Naive thymus-derived CD8-positive, alpha-beta T cell (primary cell): ENCODE measurements around the gene CDKN2C. TPM values are rescaled to one million over a fixed set of nuclear protein-coding genes. Genes with fewer than 3 reads are reported as not detected.
"Not testable (repeated sequence)": the region's sequence is repeated elsewhere in the genome, so short reads cannot be mapped to it uniquely, and the experiment has no call there.

Experiments
- ATAC-seq, 2 donors: fragments of 150-1000 bp; cut with Tn5 transposase in 1 of 2; sonication (Bioruptor Pico), chemical (Tn5 transposase) in 1 of 2; 1 replicate in 1 of 2; 2 replicates in 1 of 2; pipeline ENCODE4 v1.10.0; 2021; ENCODE audit warnings: mild to moderate bottlenecking in 2 of 2, moderate library complexity in 2 of 2
- POLR2A ChIA-PET: fragments of 350-600 bp; sonication (Branson Sonifier 250); formaldehyde crosslinking; loops from one replicate; lab custom pipeline; 2021; ENCODE audit warnings: antibody characterized with exemption; lab: Charles Lee
- DNase-seq, 10 donors: peaks; one replicate each; pipeline versions ENCODE4 v3.0.0 to v3.0.0-alpha.2; 2020 to 2022
- H3K27ac Mint-ChIP-seq, 10 donors: one replicate each; pipeline ENCODE4 v1.8.0; 2020 to 2022; ENCODE audit warnings: mild to moderate bottlenecking in 10 of 10, mixed read lengths in 10 of 10, moderate library complexity in 4 of 10, inconsistent platforms in 1 of 10
- H3K27me3 Mint-ChIP-seq, 5 donors: one replicate each; pipeline ENCODE4 v1.8.0; 2021 to 2022; ENCODE audit warnings: mixed read lengths in 5 of 5
- H3K36me3 Mint-ChIP-seq, 3 donors: one replicate each; pipeline ENCODE4 v1.8.0; 2020 to 2022; ENCODE audit warnings: mixed read lengths in 3 of 3, mild to moderate bottlenecking in 2 of 3, inconsistent platforms in 1 of 3
- H3K4me1 Mint-ChIP-seq, 4 donors: one replicate each; pipeline ENCODE4 v1.8.0; 2021 to 2022; ENCODE audit warnings: mixed read lengths in 4 of 4
- H3K4me3 Mint-ChIP-seq, 10 donors: one replicate each; pipeline ENCODE4 v1.8.0; 2020 to 2022; ENCODE audit warnings: mild to moderate bottlenecking in 10 of 10, mixed read lengths in 10 of 10, moderate library complexity in 6 of 10, inconsistent platforms in 1 of 10
- H3K9me3 Mint-ChIP-seq, 9 donors: one replicate each; pipeline ENCODE4 v1.8.0; 2020 to 2022; ENCODE audit warnings: mixed read lengths in 9 of 9, mild to moderate bottlenecking in 3 of 9, inconsistent platforms in 1 of 9, moderate library complexity in 1 of 9
- polyA plus RNA-seq, 3 donors: library from polyadenylated mRNA; unstranded; fragments of 300-500 nt; fragmentation: Illumina TruSeq; gene quantifications; one replicate each; pipeline ENCODE4 v1.2.3, GENCODE V29; 2021
- total RNA-seq, 8 experiments: library from RNA in 2 of 8; stranded (reverse) in 2 of 8; gene quantifications; one replicate each; pipeline ENCODE4 v1.2.3 and lab custom pipeline; 2021 to 2026

Gene CDKN2C
- total RNA-seq (1 to 10 TPM; 4.0 to 4.7 TPM), polyA plus RNA-seq (1 to 10 TPM; 3.9 to 6.6 (median 6.0) TPM), total RNA-seq (lab: John Stamatoyannopoulos, UW) (0.97 to 4.4 (median 2.1) reads per million in 6 experiments)

DNA sequence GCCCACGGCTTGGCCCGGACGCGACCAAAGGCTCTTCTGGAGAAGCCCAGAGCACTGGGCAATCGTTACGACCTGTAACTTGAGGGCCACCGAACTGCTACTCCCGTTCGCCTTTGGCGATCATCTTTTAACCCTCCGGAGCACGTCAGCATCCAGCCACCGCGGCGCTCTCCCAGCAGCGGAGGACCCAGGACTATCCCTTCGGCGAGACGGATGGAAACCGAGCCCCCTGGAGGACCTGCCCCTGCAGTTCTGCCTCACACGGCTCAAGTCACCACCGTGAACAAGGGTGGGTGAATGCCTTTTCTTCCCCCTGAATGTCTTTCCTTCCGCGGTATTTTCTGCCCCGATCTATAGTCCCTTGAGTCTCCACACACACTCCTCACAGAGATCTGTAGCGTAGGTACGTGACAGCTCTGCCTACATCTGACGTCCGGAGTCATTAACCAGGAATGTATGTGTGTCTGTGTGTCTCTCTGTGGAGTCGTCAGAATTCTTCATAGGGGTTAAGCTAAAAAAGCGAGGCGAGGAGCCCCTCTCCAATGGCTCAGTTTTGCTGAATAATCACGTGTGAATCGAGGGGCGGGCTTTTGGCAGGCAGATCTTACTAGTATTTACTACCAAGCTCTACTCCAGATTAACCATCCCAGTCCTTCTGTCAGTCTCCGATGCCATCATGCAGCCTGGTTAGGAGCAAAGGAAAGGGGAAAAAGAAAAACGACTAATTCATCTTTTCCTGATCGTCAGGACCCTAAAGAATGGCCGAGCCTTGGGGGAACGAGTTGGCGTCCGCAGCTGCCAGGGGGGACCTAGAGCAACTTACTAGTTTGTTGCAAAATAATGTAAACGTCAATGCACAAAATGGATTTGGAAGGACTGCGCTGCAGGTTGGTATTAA lies at the start of gene CDKN2C:
Gene CDKN2C (plus strand): TSS at position 635 of the 898 bp plus-strand sequence. CDS start 124 bp downstream, at position 759.
- DNase-seq (peak; percentile 17 to 76 (median 49)), ATAC-seq (peak; percentile 27 to 33)
- POLR2A ChIA-PET, result interaction anchor here (2.7 to 4.0 kb wide), 3 partner anchors 8 to 266 kb away, joined by 9 to 49 read pairs (median 30); partner anchors contain the start of genes FAF1 and RNF11
- peak within 1 kb of the TSS; percentile 90 to 99 (median 98) for H3K4me3 Mint-ChIP-seq
- peak within 1 kb of the TSS; percentile 28 to 95 (median 92) for H3K27ac Mint-ChIP-seq
- H3K4me1 Mint-ChIP-seq, result peaks cover 9 to 28% (median 20%) of the 10 kb centered on the region in 4 donors
- no peaks in the 10 kb centered on the region for H3K36me3 Mint-ChIP-seq
- H3K9me3 Mint-ChIP-seq, result no peaks in the 10 kb centered on the region
- peaks cover 4 to 17% (median 4%) of the 10 kb centered on the region in 5 donors for H3K27me3 Mint-ChIP-seq

DNA sequence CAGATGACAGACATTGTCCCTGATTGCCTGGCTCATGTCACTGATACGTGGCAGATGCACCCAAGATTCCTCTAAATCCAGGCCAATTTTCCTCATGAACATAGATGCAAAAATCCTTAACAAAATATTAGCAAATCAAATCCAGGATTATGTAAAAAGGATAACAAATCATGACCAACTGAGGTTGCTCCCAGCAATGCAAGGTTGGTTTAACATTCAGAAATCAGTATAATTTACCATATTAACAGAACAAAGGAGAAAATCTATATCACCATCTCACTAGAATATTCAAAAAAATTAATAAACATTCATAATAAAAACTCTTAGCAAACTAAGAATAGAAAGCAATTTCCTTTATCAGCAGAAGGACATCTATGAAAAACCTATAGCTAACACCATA lies 49.6 kb upstream of the CDKN2C start:
- Mint-ChIP-seq H3K9me3 (peaks cover 0 to 22% (median 14%) of the 10 kb centered on the region in 9 donors), H3K27ac (no peak overlapping the region), H3K27me3 (no peaks in the 10 kb centered on the region), H3K4me3 (no peak overlapping the region), H3K36me3 (peaks cover 10 to 29% (median 18%) of the 10 kb centered on the region in 3 donors), H3K4me1 (peaks cover 17 to 38% (median 35%) of the 10 kb centered on the region in 4 donors)
- DNase-seq (no peak), ATAC-seq (no peak)
- POLR2A ChIA-PET, result no interaction called here

DNA sequence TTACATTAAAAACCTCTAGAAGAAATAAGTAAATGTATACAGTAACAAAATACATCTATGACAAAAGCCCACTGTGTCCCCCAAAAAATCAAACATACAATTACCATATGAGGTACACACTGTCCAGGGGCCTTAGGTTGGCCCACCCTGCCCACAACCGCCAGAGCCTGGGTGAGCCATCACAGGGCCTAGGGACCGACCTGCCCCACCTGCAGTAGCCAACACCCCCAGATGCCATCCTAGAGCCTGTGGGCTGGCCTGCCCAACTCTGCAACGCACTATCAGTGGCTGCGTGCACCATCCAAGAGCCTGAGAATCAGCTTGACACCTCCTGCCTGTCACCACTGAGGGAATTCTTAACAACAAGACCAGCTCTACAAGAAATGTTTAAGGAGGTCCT lies 49.0 kb upstream of the CDKN2C start:
- POLR2A ChIA-PET, result no interaction called here
- ATAC-seq (no peak), DNase-seq (no peak)
- peaks cover 20 to 37% (median 32%) of the 10 kb centered on the region in 4 donors for H3K4me1 Mint-ChIP-seq
- H3K4me3 Mint-ChIP-seq, result no peak overlapping the region
- peaks cover 11 to 31% (median 18%) of the 10 kb centered on the region in 3 donors for H3K36me3 Mint-ChIP-seq
- H3K27me3 Mint-ChIP-seq, result no peaks in the 10 kb centered on the region
- H3K27ac Mint-ChIP-seq, result no peak overlapping the region
- H3K9me3 Mint-ChIP-seq, result peaks cover 0 to 24% (median 14%) of the 10 kb centered on the region in 9 donors

DNA sequence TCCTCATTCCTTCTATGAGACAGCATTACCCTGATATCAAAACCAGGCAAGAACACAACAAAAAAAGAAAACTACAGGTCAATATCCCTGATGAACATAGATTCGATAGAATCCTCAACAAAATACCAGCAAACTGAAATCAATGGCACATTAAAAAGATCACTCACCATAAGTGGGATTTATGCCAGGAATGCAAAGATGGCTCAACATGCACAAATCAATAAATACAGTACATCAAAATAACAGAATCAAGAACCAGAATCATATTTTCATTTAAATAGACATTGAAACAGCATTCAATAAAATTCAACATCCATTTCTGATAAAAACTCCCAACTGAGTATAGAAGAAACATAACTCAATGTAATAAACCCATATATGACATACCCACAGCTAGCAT lies 46.5 kb upstream of the CDKN2C start:
- Mint-ChIP-seq H3K4me3 (no peak overlapping the region), H3K9me3 (peaks cover 0 to 24% (median 14%) of the 10 kb centered on the region in 9 donors), H3K27me3 (no peaks in the 10 kb centered on the region), H3K4me1 (peaks cover 12 to 24% (median 19%) of the 10 kb centered on the region in 4 donors), H3K36me3 (peaks cover 18 to 32% (median 19%) of the 10 kb centered on the region in 3 donors), H3K27ac (no peak overlapping the region)
- ATAC-seq, result no peak
- POLR2A ChIA-PET, result no interaction called here
- DNase-seq, result no peak

DNA sequence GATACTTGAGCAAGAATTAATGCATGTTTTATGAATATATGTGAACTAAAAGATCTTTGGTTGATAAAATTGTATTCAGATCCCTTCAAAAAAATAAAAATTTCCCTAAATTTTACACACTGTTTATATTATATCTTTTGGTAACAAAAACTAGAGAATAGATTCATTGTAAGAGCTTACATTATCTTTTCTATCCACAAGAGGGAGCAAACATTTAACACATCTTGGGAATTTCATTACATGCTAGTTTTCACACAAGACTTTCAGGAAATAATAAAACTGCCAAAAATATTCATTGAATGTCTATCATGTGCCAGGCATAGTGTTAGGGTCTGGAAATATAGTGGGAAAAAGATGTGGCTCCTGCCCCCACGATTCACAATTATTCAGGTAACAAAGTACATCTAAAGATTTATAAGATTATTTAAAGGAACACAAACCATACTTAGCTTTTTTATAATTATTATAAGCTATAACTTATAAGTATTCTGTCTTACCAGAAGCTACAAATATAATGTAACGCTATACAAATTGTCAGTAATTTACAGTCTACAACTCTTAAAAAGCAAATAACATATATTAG lies 40.6 kb upstream of the CDKN2C start:
- POLR2A ChIA-PET, result interaction anchor here (0.9 kb wide), 1 partner anchor 39 kb away, joined by 3 read pairs; no protein-coding TSS in a partner anchor
- Mint-ChIP-seq H3K9me3 (peaks cover 0 to 5% (median 0%) of the 10 kb centered on the region in 9 donors), H3K27me3 (no peaks in the 10 kb centered on the region), H3K27ac (no peak overlapping the region), H3K36me3 (peaks cover 0 to 12% (median 7%) of the 10 kb centered on the region in 3 donors), H3K4me1 (peaks cover 19 to 40% (median 23%) of the 10 kb centered on the region in 4 donors), H3K4me3 (no peak overlapping the region)
- ATAC-seq (no peak), DNase-seq (peak in 3 of 10 donors; percentile 28 to 37 (median 32))

DNA sequence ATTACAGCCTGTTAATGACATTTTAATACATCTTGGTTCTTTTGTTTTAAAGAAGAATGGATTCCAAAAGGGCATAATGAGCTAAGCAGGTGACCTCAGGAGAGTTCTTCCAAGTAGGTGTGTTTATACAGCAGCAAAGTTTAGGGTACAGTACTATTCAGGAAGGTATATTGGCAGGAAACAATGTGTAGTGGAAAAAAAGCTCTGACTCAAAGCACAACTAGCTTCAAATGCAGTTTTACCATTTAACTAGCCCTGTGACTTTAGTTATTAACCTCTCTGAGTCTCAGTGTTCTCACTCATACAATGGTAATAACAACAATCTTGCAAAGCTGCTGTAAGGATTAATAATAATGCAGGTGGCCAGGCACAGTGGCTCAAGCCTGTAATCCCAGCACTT lies 39.9 kb upstream of the CDKN2C start:
- Mint-ChIP-seq H3K27ac (peak overlapping the region in 2 of 10 donors; percentile 22 to 39), H3K4me3 (no peak overlapping the region), H3K27me3 (no peaks in the 10 kb centered on the region), H3K9me3 (peaks cover 0 to 4% (median 0%) of the 10 kb centered on the region in 9 donors), H3K4me1 (peaks cover 19 to 35% (median 23%) of the 10 kb centered on the region in 4 donors), H3K36me3 (peaks cover 0 to 11% (median 7%) of the 10 kb centered on the region in 3 donors)
- no peak for ATAC-seq
- POLR2A ChIA-PET, result interaction anchor here (0.7 to 0.9 kb wide), 2 partner anchors 29 to 38 kb away, joined by 3 read pairs; no protein-coding TSS in a partner anchor
- DNase-seq, result no peak

DNA sequence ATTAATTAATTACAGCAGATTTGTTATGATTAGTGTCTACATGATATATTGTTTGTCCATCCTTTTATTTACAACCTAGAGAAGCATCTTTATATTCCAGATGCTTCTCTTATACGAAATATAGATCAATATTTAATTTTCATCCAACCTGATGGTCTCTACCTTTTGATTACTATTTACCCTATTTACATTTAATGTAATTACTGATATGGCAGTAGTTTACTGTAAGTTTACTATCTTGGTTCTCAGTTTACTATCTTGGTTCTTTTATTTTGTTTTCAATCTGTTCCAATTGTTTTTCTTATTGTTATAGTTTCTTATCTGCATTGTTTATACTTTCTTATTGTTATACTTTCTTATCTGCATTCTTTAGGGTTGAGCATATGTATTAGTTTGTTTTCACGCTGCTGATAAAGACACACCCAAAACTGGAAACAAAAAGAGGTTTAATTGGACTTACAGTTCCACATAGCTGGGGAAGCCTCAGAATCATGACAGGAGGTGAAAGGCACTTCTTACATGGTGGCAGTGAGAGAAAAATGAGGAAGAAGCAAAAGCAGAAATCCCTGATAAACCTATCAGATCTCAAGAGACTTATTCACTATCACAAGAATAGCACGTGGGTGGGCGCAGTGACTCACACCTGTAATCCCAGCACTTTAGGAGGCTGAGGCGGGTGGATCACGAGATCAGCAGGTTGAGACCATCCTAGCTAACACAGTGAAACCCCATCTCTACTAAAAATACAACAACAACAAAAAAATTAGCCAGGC lies 38.9 kb upstream of the CDKN2C start:
- ATAC-seq (no peak), DNase-seq (no peak)
- Mint-ChIP-seq H3K4me3 (no peak overlapping the region), H3K27me3 (no peaks in the 10 kb centered on the region), H3K36me3 (peaks cover 0 to 8% (median 4%) of the 10 kb centered on the region in 3 donors), H3K9me3 (no peaks in the 10 kb centered on the region), H3K4me1 (peaks cover 13 to 32% (median 26%) of the 10 kb centered on the region in 4 donors), H3K27ac (peak overlapping the region in 6 of 10 donors; percentile 4 to 62 (median 44))
- POLR2A ChIA-PET, result interaction anchor here (0.7 kb wide), 1 partner anchor 28 kb away, joined by 3 read pairs; no protein-coding TSS in a partner anchor

DNA sequence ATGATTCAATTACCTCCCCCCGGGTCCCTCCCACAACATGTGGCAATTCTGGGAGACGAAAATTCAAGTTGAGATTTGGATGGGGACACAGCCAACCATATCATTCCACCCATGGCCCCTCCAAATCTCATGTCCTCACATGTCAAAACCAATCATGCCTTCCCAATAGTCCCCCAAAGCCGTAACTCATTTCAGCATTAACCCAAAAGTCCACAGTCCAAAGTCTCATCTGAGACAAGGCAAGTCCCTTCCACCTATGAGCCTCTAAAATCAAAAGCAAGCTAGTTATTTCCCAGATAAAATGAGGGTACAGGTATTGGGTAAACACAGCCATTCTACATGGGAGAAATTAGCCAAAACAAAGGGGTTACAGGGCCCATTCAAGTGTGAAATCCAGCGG lies 38.0 kb upstream of the CDKN2C start:
- POLR2A ChIA-PET, H3K27me3 Mint-ChIP-seq, DNase-seq, H3K36me3 Mint-ChIP-seq, H3K4me3 Mint-ChIP-seq, ATAC-seq, H3K9me3 Mint-ChIP-seq: not testable (repeated sequence)
- peaks cover 15 to 39% (median 31%) of the 10 kb centered on the region in 4 donors for H3K4me1 Mint-ChIP-seq
- peak overlapping the region in 2 of 10 donors; percentile 37 to 52 for H3K27ac Mint-ChIP-seq

DNA sequence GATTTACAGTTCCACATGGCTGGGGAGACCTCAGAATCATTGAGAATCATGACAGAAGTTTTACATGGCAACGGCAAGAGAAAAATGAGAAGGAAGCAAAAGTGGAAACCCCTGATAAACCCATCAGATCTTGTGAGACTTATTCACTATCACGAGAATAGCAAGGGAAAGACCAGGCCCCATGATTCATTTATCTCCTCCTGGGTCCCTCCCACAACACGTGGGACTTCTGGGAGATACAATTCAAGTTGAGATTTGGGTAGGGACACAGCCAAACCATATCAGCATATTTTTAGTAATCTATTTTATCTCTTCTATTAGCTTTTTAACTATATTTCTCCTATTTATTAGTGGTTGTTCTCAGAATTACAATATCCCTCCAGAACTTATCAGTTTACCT lies 36.3 kb upstream of the CDKN2C start:
- DNase-seq, POLR2A ChIA-PET, ATAC-seq, H3K9me3 Mint-ChIP-seq, H3K4me3 Mint-ChIP-seq, H3K36me3 Mint-ChIP-seq, H3K27me3 Mint-ChIP-seq: not testable (repeated sequence)
- Mint-ChIP-seq H3K27ac (peak overlapping the region in 3 of 10 donors; percentile 2 to 38 (median 27)), H3K4me1 (peaks cover 18 to 53% (median 35%) of the 10 kb centered on the region in 4 donors)

DNA sequence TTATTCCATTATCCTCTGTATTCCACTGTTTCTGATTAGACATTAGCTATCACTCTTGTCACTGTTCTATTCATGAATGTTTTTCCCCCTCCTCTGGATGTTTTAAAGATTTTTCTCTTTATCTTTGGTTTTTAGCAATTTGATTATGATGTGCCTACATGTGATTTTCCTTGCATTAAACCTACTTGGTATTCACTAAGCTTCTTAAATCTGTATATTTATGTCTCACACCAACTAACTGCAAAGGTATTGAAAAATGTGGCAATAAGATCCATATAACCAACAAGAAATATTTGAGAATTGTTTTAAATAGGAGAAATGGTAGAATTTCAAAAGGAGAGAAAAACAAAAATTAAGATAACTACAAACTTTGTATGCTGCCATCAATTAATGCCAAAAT lies 35.2 kb upstream of the CDKN2C start:
- peaks cover 18 to 53% (median 37%) of the 10 kb centered on the region in 4 donors for H3K4me1 Mint-ChIP-seq

DNA sequence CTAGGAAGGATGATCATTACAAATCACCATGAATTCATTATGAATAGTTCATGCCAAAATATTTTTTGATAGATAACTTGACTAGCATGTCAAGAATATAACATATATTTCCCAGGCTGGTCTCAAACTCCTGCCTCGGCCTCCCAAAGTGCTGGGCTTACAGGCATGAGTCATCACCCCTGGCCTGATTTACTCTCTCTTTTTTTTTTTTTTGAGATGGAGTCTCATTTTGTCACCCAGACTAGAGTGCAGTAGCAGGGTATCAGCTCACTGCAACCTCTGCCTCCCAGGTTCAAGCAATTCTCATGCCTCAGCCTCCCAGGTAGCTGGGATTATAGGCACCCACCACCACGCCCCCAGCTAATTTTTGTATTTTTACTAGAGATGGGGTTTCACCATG lies 34.8 kb upstream of the CDKN2C start:
- H3K9me3 Mint-ChIP-seq, H3K36me3 Mint-ChIP-seq, ATAC-seq, DNase-seq, H3K27me3 Mint-ChIP-seq, H3K27ac Mint-ChIP-seq, H3K4me3 Mint-ChIP-seq: not testable (repeated sequence)
- POLR2A ChIA-PET, result interaction anchor here (0.6 kb wide), 1 partner anchor 60 kb away, joined by 3 read pairs; no protein-coding TSS in a partner anchor
- peaks cover 18 to 49% (median 34%) of the 10 kb centered on the region in 4 donors for H3K4me1 Mint-ChIP-seq

More for the DNA sequence above, 35.2 kb upstream of the CDKN2C start:
- Mint-ChIP-seq H3K27me3 (no peaks in the 10 kb centered on the region), H3K9me3 (no peaks in the 10 kb centered on the region), H3K4me3 (no peak overlapping the region), H3K36me3 (peaks cover 0 to 1% (median 0%) of the 10 kb centered on the region in 3 donors), H3K27ac (peak overlapping the region in 1 of 10 donors; percentile 15)
- DNase-seq, result no peak
- POLR2A ChIA-PET, result no interaction called here
- ATAC-seq, result no peak
